HFF-Myc (cell line): ENCODE measurements around the gene BFSP1.

ENCODE experiments used
- DNase-seq: peaks from one replicate; pipeline ENCODE4 v3.0.0-alpha.2; 2011; ENCODE audit warnings: low read depth; ENCODE audit errors: extremely low read depth
- H3K4me3 ChIP-seq: replicated peaks from 2 replicates; pipeline ENCODE4 v1.5.1; 2011; ENCODE audit warnings: low read depth, mild to moderate bottlenecking, control low read depth, low read length
- CTCF ChIP-seq: IDR thresholded peaks from 2 replicates; pipeline ENCODE4 v1.5.1; 2012; ENCODE audit warnings: mild to moderate bottlenecking, low read depth, low read length, control low read depth; ENCODE audit errors: missing control alignments

BFSP1 gene

GRCh38 chr20:17493173-17493572 lies 38.0 kb downstream of the BFSP1 start:
- DNase-seq: no peak
- TF ChIP-seq CTCF: no peak
- no peak overlapping the region for H3K4me3 ChIP-seq

- no peak for DNase-seq
- no peak for TF ChIP-seq CTCF
Observed at GRCh38 chr20:17491488-17491887, 39.7 kb downstream of the BFSP1 start.

GRCh38 chr20:17491041-17491440 lies 40.1 kb downstream of the BFSP1 start:
- DNase-seq: no peak
- H3K4me3 ChIP-seq: no peak overlapping the region
- no peak for TF ChIP-seq CTCF

More at GRCh38 chr20:17491488-17491887, 39.7 kb downstream of the BFSP1 start:
- no peak overlapping the region for H3K4me3 ChIP-seq

- TF ChIP-seq CTCF: no peak
- H3K4me3 ChIP-seq: no peak overlapping the region
- no peak for DNase-seq
Observed at GRCh38 chr20:17490501-17490900, 40.7 kb downstream of the BFSP1 start.

- no peak overlapping the region for H3K4me3 ChIP-seq
- no peak for TF ChIP-seq CTCF
- no peak for DNase-seq
Observed at GRCh38 chr20:17488916-17489600, 42.1 kb downstream of the BFSP1 start.

GRCh38 chr20:17485017-17485416 lies 46.2 kb downstream of the BFSP1 start:
- no peak for TF ChIP-seq CTCF
- no peak for DNase-seq
- H3K4me3 ChIP-seq: no peak overlapping the region

GRCh38 chr20:17482536-17482935 lies 48.6 kb downstream of the BFSP1 start:
- TF ChIP-seq CTCF: no peak
- DNase-seq: no peak
- no peak overlapping the region for H3K4me3 ChIP-seq
